Sigmoid colon (tissue), 7 donors: ENCODE results near the gene CFAP20DC. TPM values are rescaled to one million over a fixed set of nuclear protein-coding genes. Genes with fewer than 3 reads are reported as not detected.
"Not testable (repeated sequence)": the region's sequence is repeated elsewhere in the genome, so short reads cannot be mapped to it uniquely, and the experiment has no call there.

Experiments used
- DNase-seq: peaks from one replicate; pipeline ENCODE4 v3.0.0-alpha.2; 2019
- H3K27ac ChIP-seq, 4 donors: fragments of 200-600 bp; sonication (generic); one replicate each; pipeline ENCODE4 v1.5.1; 2016 to 2019; ENCODE audit warnings: mild to moderate bottlenecking in 1 of 4
- H3K27me3 ChIP-seq, 3 donors: fragments of 200-600 bp; sonication (generic); one replicate each; pipeline ENCODE4 v1.5.1; 2019; ENCODE audit warnings: mild to moderate bottlenecking in 1 of 3
- H3K36me3 ChIP-seq, 4 donors: fragments of 200-600 bp; sonication (generic); one replicate each; pipeline ENCODE4 v1.5.1; 2016 to 2019
- H3K4me1 ChIP-seq, 4 donors: fragments of 200-600 bp; sonication (generic); one replicate each; pipeline ENCODE4 v1.5.1; 2017 to 2019
- H3K4me3 ChIP-seq, 4 donors: fragments of 200-600 bp; sonication (generic); one replicate each; pipeline ENCODE4 v1.5.1; 2017 to 2019; ENCODE audit warnings: mild to moderate bottlenecking in 2 of 4, moderate library complexity in 1 of 4
- H3K9me3 ChIP-seq, 4 donors: fragments of 200-600 bp in 3 of 4; sonication (generic) in 3 of 4; one replicate each; pipeline versions ENCODE4 v1.5.1 to v1.6.1; 2013 to 2019
- EP300 ChIP-seq, 4 donors: sonication (generic); formaldehyde crosslinking; IDR thresholded peaks; one replicate each; pipeline ENCODE4 v1.6.1; 2017; ENCODE audit warnings: antibody characterized with exemption in 4 of 4
- POLR2A ChIP-seq, 2 donors: fragments of 450-650 bp; IDR thresholded peaks; one replicate each; pipeline ENCODE4 v1.6.1; 2016; ENCODE audit warnings: antibody characterized with exemption in 2 of 2, mild to moderate bottlenecking in 2 of 2, moderate library complexity in 2 of 2
- POLR2AphosphoS5 ChIP-seq, 4 donors: sonication (generic); formaldehyde crosslinking; IDR thresholded peaks; one replicate each; pipeline ENCODE4 v1.6.1; 2017; ENCODE audit warnings: antibody characterized with exemption in 4 of 4
- WGBS, 2 donors: extraction: QIAGEN DNeasy Blood & Tissue Kit; methylation state at CpG; one replicate each; pipeline ENCODE4 v1.1.7; 2013; 5-methylcytosine and 5-hydroxymethylcytosine counted together
- intact Hi-C: fragments of 100-400 bp; cut with DNase I; formaldehyde crosslinking; loops from one replicate; pipeline ENCODE4 v1.15.1; 2023
- polyA plus RNA-seq, 3 donors: library from polyadenylated mRNA; stranded (reverse); fragments of 200-250 nt; gene quantifications; one replicate each; pipeline ENCODE4 v1.2.3, GENCODE V29; 2013
- total RNA-seq, 4 donors: library from RNA; depleted of rRNA; stranded (reverse); fragments of >200 nt; gene quantifications; one replicate each; pipeline ENCODE4 v1.1.0, GENCODE V29; 2016
- TF ChIP-seq, protein P1 (sequence below), 4 experiments: fragments of 450-650 bp in 3 of 4; fragments of 200-600 bp in 1 of 4; IDR thresholded peaks; one replicate each; pipeline ENCODE4 v1.5.1; 2016 to 2019; ENCODE audit warnings: antibody characterized with exemption in 4 of 4, mild to moderate bottlenecking in 3 of 4, moderate library complexity in 2 of 4
- donor health status: healthy with polysubstance abuse.
- donor health status: Bipolar disorder and iron deficiency.
- donor health status: healthy.

CFAP20DC gene
- total RNA-seq (under 1 TPM; under 0.01 to 0.49 (median 0.27) TPM), polyA plus RNA-seq (under 1 TPM in 2 of 3 donors, not detected in 1; 0.46 to 0.83 TPM)

DNA sequence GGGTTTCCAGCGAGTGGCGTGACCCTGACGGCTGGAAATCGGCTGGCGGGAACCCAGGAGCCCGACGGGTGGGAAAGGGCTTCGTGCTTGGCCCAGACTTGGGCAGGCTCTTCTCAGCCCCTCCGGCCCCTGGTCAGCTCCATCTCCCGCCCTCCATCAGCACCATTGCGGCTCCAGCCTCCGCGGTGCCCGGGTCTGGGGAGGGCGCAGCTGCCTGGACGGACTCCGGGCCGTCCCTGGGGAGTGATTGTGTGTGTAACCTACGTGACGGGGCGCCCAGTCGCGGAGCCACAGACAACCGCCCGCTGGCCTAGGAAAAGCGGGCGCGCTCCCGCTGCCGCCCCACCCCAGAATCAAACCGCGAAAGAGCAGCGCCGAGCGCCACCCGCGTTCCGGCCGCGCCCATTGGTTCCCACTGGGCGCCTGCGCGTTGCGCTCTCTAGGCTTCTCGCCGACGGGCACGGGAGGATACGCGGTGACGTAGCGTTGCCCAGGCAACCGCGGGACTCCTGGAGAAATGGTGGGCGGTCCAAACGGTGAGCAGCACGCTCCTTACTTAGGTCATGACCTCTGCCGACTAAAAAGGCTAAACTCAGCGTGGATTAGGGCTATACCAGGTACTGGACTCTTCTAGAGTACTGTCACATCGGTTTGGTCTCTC, at the start of gene CFAP20DC:
CFAP20DC (minus strand) TSS at position 355 of the 661 bp plus-strand sequence. CDS start 394 bp downstream, outside the sequence.
- WGBS, 2 donors, result 3 to 5% methylated on average over 60 of the region's 60 CpGs
- intact Hi-C loops, result no loop called here
- Histone ChIP-seq H3K4me1 (peaks cover 0 to 6% (median 0%) of the 10 kb centered on the region in 4 donors), H3K27ac (peak within 1 kb of the TSS in 3 of 4 donors; percentile 22 to 44 (median 32)), H3K9me3 (no peaks in the 10 kb centered on the region), H3K36me3 (no peaks in the 10 kb centered on the region), H3K27me3 (no peaks in the 10 kb centered on the region), H3K4me3 (peak within 1 kb of the TSS; percentile 34 to 60 (median 54))
- peak; percentile 56 to 79 (median 64) for TF ChIP-seq POLR2AphosphoS5 (IDR thresholded peaks at IDR 0.05)
- peak in 1 of 2 donors; percentile 47 for TF ChIP-seq POLR2A (IDR thresholded peaks at IDR 0.05)
- no peak for TF ChIP-seq EP300 (IDR thresholded peaks at IDR 0.05)
- TF ChIP-seq, protein P1, sequence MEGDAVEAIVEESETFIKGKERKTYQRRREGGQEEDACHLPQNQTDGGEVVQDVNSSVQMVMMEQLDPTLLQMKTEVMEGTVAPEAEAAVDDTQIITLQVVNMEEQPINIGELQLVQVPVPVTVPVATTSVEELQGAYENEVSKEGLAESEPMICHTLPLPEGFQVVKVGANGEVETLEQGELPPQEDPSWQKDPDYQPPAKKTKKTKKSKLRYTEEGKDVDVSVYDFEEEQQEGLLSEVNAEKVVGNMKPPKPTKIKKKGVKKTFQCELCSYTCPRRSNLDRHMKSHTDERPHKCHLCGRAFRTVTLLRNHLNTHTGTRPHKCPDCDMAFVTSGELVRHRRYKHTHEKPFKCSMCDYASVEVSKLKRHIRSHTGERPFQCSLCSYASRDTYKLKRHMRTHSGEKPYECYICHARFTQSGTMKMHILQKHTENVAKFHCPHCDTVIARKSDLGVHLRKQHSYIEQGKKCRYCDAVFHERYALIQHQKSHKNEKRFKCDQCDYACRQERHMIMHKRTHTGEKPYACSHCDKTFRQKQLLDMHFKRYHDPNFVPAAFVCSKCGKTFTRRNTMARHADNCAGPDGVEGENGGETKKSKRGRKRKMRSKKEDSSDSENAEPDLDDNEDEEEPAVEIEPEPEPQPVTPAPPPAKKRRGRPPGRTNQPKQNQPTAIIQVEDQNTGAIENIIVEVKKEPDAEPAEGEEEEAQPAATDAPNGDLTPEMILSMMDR (IDR thresholded peaks at IDR 0.05), result no peak
- DNase-seq, result peak; percentile 92

DNA sequence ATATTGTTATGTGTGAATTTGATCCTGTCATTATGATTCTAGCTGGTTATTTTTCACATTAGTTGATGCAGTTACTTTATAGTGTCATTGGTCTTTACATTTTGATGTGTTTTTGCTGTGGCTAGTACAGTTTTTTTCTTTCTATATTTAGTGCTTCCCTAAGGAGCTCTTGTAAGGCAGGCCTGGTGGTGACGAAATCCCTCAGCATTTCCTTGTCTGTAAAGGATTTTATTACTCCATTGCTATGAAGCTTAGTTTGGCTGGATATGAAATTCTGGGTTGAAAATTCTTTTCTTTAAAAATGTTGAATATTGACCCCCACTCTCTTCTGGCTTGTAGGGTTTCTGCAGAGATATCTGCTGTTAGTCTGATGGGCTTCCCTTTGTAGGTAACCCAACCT, 48.7 kb upstream of the CFAP20DC start:
- DNase-seq, H3K27me3 ChIP-seq, H3K4me1 ChIP-seq, H3K9me3 ChIP-seq, H3K4me3 ChIP-seq, intact Hi-C loops, H3K27ac ChIP-seq, H3K36me3 ChIP-seq: not testable (repeated sequence)
- WGBS, 2 donors, result 51 to 64% methylated on average over 1 of the region's 1 CpG

- intact Hi-C loops, result no loop called here
- 87 to 91% methylated on average over 3 of the region's 3 CpGs for WGBS, 2 donors
These were observed 44.6 kb upstream of the CFAP20DC start for GRCh38 chr3:59094446-59094845.

DNA sequence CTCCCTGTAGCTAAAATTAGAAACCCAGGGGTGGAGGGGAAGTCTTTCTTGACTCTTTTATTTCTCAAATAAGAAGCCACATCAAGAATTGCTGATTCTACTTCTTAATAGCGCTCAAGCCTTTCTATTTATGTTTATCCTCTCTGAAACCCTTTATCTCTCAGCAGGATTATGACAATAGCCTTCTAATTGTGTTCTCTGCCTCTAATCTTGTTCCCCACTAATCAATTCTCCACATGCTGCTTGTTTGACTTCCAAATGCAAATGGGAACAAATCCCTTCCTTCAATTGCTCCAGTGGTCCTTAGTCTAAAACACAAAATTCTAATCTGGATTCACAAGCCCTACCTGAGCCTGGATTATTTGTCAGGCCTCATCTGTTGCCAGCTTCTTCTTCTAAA, 43.7 kb upstream of the CFAP20DC start:
- H3K27ac ChIP-seq, result no peak overlapping the region
- intact Hi-C loops, result no loop called here
- H3K4me1 ChIP-seq, result no peaks in the 10 kb centered on the region
- H3K4me3 ChIP-seq, result no peak overlapping the region
- no peaks in the 10 kb centered on the region for H3K27me3 ChIP-seq
- no peak for DNase-seq
- TF ChIP-seq EP300 (IDR thresholded peaks at IDR 0.05) (no peak), POLR2AphosphoS5 (IDR thresholded peaks at IDR 0.05) (no peak), POLR2A (IDR thresholded peaks at IDR 0.05) (no peak)
- TF ChIP-seq, protein P1 (IDR thresholded peaks at IDR 0.05), result no peak
- 79 to 93% methylated on average over 1 of the region's 1 CpG for WGBS, 2 donors
- peaks cover 0 to 3% (median 0%) of the 10 kb centered on the region in 4 donors for H3K9me3 ChIP-seq
- H3K36me3 ChIP-seq, result no peaks in the 10 kb centered on the region

More at GRCh38 chr3:59094446-59094845, 44.6 kb upstream of the CFAP20DC start:
- Histone ChIP-seq H3K27me3 (no peaks in the 10 kb centered on the region), H3K27ac (no peak overlapping the region), H3K36me3 (no peaks in the 10 kb centered on the region), H3K4me1 (no peaks in the 10 kb centered on the region), H3K9me3 (peaks cover 0 to 3% (median 0%) of the 10 kb centered on the region in 4 donors), H3K4me3 (no peak overlapping the region)
- TF ChIP-seq POLR2AphosphoS5 (IDR thresholded peaks at IDR 0.05), result no peak
- no peak for DNase-seq

DNA sequence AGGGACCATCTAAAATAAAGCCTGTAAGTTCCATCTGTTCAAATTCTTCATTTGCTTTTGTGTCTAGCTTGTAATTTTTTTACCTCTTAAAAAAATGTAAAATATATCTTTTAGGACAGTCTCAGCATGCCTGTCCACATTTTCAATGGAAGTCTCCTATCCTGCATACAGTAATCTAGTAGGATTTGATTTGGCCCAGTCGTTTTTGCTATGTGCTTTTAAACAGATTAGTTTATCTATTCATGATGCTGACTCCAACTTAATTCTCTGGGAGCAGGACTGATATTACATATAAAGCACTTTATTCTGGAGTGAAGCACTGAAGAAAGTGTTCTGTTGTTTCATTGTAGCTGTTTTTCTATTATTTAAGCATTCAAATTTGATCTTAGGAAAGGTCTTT, 38.9 kb upstream of the CFAP20DC start:
- TF ChIP-seq, protein P1 (IDR thresholded peaks at IDR 0.05), result no peak
- TF ChIP-seq POLR2AphosphoS5 (IDR thresholded peaks at IDR 0.05), result no peak
- TF ChIP-seq POLR2A (IDR thresholded peaks at IDR 0.05), result no peak
- no peak for TF ChIP-seq EP300 (IDR thresholded peaks at IDR 0.05)
- no peak for DNase-seq
- 36 to 58% methylated on average over 1 of the region's 1 CpG for WGBS, 2 donors
- no peak overlapping the region for H3K27ac ChIP-seq
- no peaks in the 10 kb centered on the region for H3K4me1 ChIP-seq
- no peaks in the 10 kb centered on the region for H3K27me3 ChIP-seq
- H3K36me3 ChIP-seq, result no peaks in the 10 kb centered on the region
- intact Hi-C loops, result no loop called here
- H3K4me3 ChIP-seq, result no peak overlapping the region
- H3K9me3 ChIP-seq, result no peaks in the 10 kb centered on the region
